Heart left ventricle (tissue), 16 donors: ENCODE data around the gene RNASE13. TPM values are rescaled to one million over a fixed set of nuclear protein-coding genes. Genes with fewer than 3 reads are reported as not detected.

Source experiments
- ATAC-seq, 4 donors: fragments of 200-7000 bp; cut with Tn5 transposase; one replicate each; pipeline ENCODE4 v1.9.1; 2020 to 2022; ENCODE audit warnings: moderate library complexity in 4 of 4, mild to moderate bottlenecking in 3 of 4, moderate number of reproducible peaks in 1 of 4
- DNase-seq, 5 donors: peaks; one replicate each; pipeline ENCODE4 v3.0.0-alpha.2; 2020
- H3K27ac ChIP-seq, 12 donors: fragments of 200-600 bp; sonication (generic) in 4 of 12; one replicate each; pipeline versions ENCODE4 v1.5.0 to v1.8.0; 2016 to 2022; ENCODE audit warnings: mild to moderate bottlenecking in 2 of 12
- H3K27me3 ChIP-seq, 9 donors: fragments of 200-600 bp; sonication (generic) in 2 of 9; one replicate each; pipeline versions ENCODE4 v1.5.1 to v1.8.0; 2016 to 2022; ENCODE audit warnings: mild to moderate bottlenecking in 3 of 9
- H3K36me3 ChIP-seq, 9 donors: fragments of 200-600 bp; sonication (generic) in 2 of 9; one replicate each; pipeline versions ENCODE4 v1.5.0 to v1.8.0; 2018 to 2022; ENCODE audit warnings: mild to moderate bottlenecking in 2 of 9
- H3K4me1 ChIP-seq, 12 donors: fragments of 200-600 bp; sonication (generic) in 4 of 12; one replicate each; pipeline versions ENCODE4 v1.5.0 to v1.8.0; 2016 to 2022; ENCODE audit warnings: mild to moderate bottlenecking in 3 of 12
- H3K4me3 ChIP-seq, 12 donors: fragments of 200-600 bp; sonication (generic) in 4 of 12; one replicate each; pipeline versions ENCODE4 v1.5.0 to v1.8.0; 2017 to 2022; ENCODE audit warnings: mild to moderate bottlenecking in 9 of 12, moderate library complexity in 4 of 12
- H3K9me3 ChIP-seq, 12 donors: fragments of 200-600 bp; sonication (generic) in 4 of 12; one replicate each; pipeline versions ENCODE4 v1.5.0 to v1.8.0; 2016 to 2022; ENCODE audit warnings: mild to moderate bottlenecking in 1 of 12
- CTCF ChIP-seq, 12 donors: fragments of 200-600 bp; sonication (generic) in 4 of 12; IDR thresholded peaks; one replicate each; pipeline versions ENCODE4 v1.5.0 to v1.8.0; 2018 to 2022; ENCODE audit warnings: antibody characterized with exemption in 12 of 12, mild to moderate bottlenecking in 5 of 12
- POLR2A ChIP-seq, 2 donors: fragments of 450-650 bp; IDR thresholded peaks; one replicate each; pipeline ENCODE4 v1.6.1; 2017; ENCODE audit warnings: antibody characterized with exemption in 2 of 2, mild to moderate bottlenecking in 2 of 2, moderate library complexity in 2 of 2
- WGBS, 4 donors: extraction: QIAGEN DNeasy Blood & Tissue Kit in 2 of 4; methylation state at CpG; one replicate each; pipeline versions ENCODE4 v1.1.5 to v1.1.7; 2013 to 2018; 5-methylcytosine and 5-hydroxymethylcytosine counted together
- intact Hi-C, 10 donors: fragments of 100-400 bp; cut with DNase I; formaldehyde crosslinking; loops; one replicate each; pipeline versions ENCODE4 v1.11.1 to v1.14.2; 2022
- polyA plus RNA-seq, 2 donors: library from polyadenylated mRNA; stranded (reverse); fragments of 200-250 nt; gene quantifications; one replicate each; pipeline ENCODE4 v1.2.3, GENCODE V29; 2013
- total RNA-seq, 9 donors: library from RNA; depleted of rRNA in 2 of 9; stranded (reverse); fragments of >200 nt in 2 of 9; fragmentation: NEBNext Ultra II Directional in 3 of 9; extraction: Animal tissue kit (Norgen Biotek cat#: 25700) in 3 of 9; gene quantifications; one replicate each; pipeline versions ENCODE4 v1.1.0 to v1.2.4, GENCODE V29; 2016 to 2023
- donor health status: ischemic (EF 13 %, LVEDD 7.1; RV severe dilation, severe dysfunction).
- donor health status: healthy with polysubstance abuse.
- donor health status: DM: no; HTN: yes; CAD: no.
- donor health status: DM: no; HTN: no; CAD: no.
- donor health status: ischemic (EF 25% LVEDD 6.9; RV normal size, moderate dysfunction).
- donor health status: ischemic (EF 25% LVEDD 5.7; RV mildly dilated, moderate dysfunction).
- donor health status: healthy.
- donor health status: DM: yes; HTN: yes; CAD: no.
- donor health status: ischemic (EF 35%, LVEDD 5.7; RV mildly dilated, moderate dysfunction).
- donor health status: nonischemic (EF 11% LVEDD 7.7; RV severe dilation, severe dysfunction).
- donor health status: DM: yes; HTN: yes; CAD: no.
- donor health status: PGD.
- donor health status: ischemic (EF 29% LVEDD 5.4; RV normal size, mild dysfunction).
- donor health status: nonischemic (EF 23%, LVEDD 6.1; RV moderate dilation, normal function).

RNASE13 gene
- total and polyA plus RNA-seq, 11 donors, result not detected

- H3K4me3 ChIP-seq, result no peak overlapping the region
- H3K9me3 ChIP-seq, result no peaks in the 10 kb centered on the region
- ATAC-seq (no peak), DNase-seq (no peak)
- no peak overlapping the region for H3K27ac ChIP-seq
- no peaks in the 10 kb centered on the region for H3K27me3 ChIP-seq
- TF ChIP-seq POLR2A (IDR thresholded peaks at IDR 0.05) (no peak), CTCF (IDR thresholded peaks at IDR 0.05) (no peak)
- intact Hi-C loops, result loop anchor here in 1 of 10 donors (5.0 kb wide), 1 partner anchor 43 kb away; no protein-coding TSS in a partner anchor
- H3K4me1 ChIP-seq, result peaks cover 0 to 5% (median 0%) of the 10 kb centered on the region in 12 donors
- WGBS, 4 donors, result 58 to 73% (median 68%) methylated on average over 5 of the region's 5 CpGs
- no peaks in the 10 kb centered on the region for H3K36me3 ChIP-seq
These were observed 21.0 kb upstream of the RNASE13 start for GRCh38 chr14:21055432-21056117.

GRCh38 chr14:21054768-21055145, 20.1 kb upstream of the RNASE13 start:
- TF ChIP-seq CTCF (IDR thresholded peaks at IDR 0.05) (no peak), POLR2A (IDR thresholded peaks at IDR 0.05) (no peak)
- H3K27me3 ChIP-seq, result no peaks in the 10 kb centered on the region
- DNase-seq (no peak), ATAC-seq (no peak)
- no peaks in the 10 kb centered on the region for H3K9me3 ChIP-seq
- H3K4me3 ChIP-seq, result no peak overlapping the region
- H3K36me3 ChIP-seq, result no peaks in the 10 kb centered on the region
- intact Hi-C loops, result loop anchor here in 1 of 10 donors (5.0 kb wide), 1 partner anchor 42 kb away; no protein-coding TSS in a partner anchor
- H3K27ac ChIP-seq, result no peak overlapping the region
- 78 to 97% (median 89%) methylated on average over 4 of the region's 4 CpGs for WGBS, 4 donors
- peaks cover 0 to 5% (median 0%) of the 10 kb centered on the region in 12 donors for H3K4me1 ChIP-seq

- Histone ChIP-seq H3K9me3 (no peaks in the 10 kb centered on the region), H3K36me3 (no peaks in the 10 kb centered on the region), H3K4me1 (peaks cover 0 to 5% (median 0%) of the 10 kb centered on the region in 12 donors), H3K4me3 (no peak overlapping the region), H3K27ac (no peak overlapping the region), H3K27me3 (no peaks in the 10 kb centered on the region)
- intact Hi-C loops, result no loop called here
- no peak for DNase-seq
- peak in 1 of 4 donors; percentile 27 for ATAC-seq
- TF ChIP-seq CTCF (IDR thresholded peaks at IDR 0.05) (no peak), POLR2A (IDR thresholded peaks at IDR 0.05) (no peak)
- WGBS, 4 donors, result 80 to 83% (median 81%) methylated on average over 3 of the region's 3 CpGs
These were observed 19.6 kb upstream of the RNASE13 start for GRCh38 chr14:21054123-21054767.
